Measurements from ENCODE around the gene SLC26A9.

SLC26A9 gene

GRCh38 chr1:205947024-205947423 is 3.8 kb upstream of the SLC26A9 start:
- no peak for DNase-seq (ENCODE audit: low spot score)

- peak; percentile 29 for DNase-seq (ENCODE audit: low spot score)
Measured at GRCh38 chr1:205945069-205945468, 1.8 kb upstream of the SLC26A9 start.

GRCh38 chr1:205944525-205944924 is 1.3 kb upstream of the SLC26A9 start:
- no peak for DNase-seq (ENCODE audit: low spot score)

GRCh38 chr1:205942631-205943159 is 561 bp downstream of the SLC26A9 start:
- no peak for DNase-seq (ENCODE audit: low spot score)

- DNase-seq (ENCODE audit: low spot score): no peak
Measured at GRCh38 chr1:205940710-205941109, 2.5 kb downstream of the SLC26A9 start.

- peak; percentile 33 for DNase-seq (ENCODE audit: low spot score)
Measured at GRCh38 chr1:205939690-205940330, 3.4 kb downstream of the SLC26A9 start.

GRCh38 chr1:205938682-205939081 is 4.6 kb downstream of the SLC26A9 start:
- no peak for DNase-seq (ENCODE audit: low spot score)

GRCh38 chr1:205936846-205937586 is 6.2 kb downstream of the SLC26A9 start:
- DNase-seq (ENCODE audit: low spot score): peak; percentile 29

- DNase-seq (ENCODE audit: low spot score): no peak
Measured at GRCh38 chr1:205936311-205936710, 6.9 kb downstream of the SLC26A9 start.

- DNase-seq (ENCODE audit: low spot score): no peak
Measured at GRCh38 chr1:205935869-205936268, 7.4 kb downstream of the SLC26A9 start.

GRCh38 chr1:205934788-205935187 is 8.5 kb downstream of the SLC26A9 start:
- no peak for DNase-seq (ENCODE audit: low spot score)

GRCh38 chr1:205933671-205934618 is 9.3 kb downstream of the SLC26A9 start:
- peak; percentile 63 for DNase-seq (ENCODE audit: low spot score)

GRCh38 chr1:205932776-205933175 is 10.5 kb downstream of the SLC26A9 start:
- no peak for DNase-seq (ENCODE audit: low spot score)

- DNase-seq (ENCODE audit: low spot score): no peak
Measured at GRCh38 chr1:205930799-205931281, 12.4 kb downstream of the SLC26A9 start.

- DNase-seq (ENCODE audit: low spot score): no peak
Measured at GRCh38 chr1:205930195-205930577, 13.1 kb downstream of the SLC26A9 start.

- DNase-seq (ENCODE audit: low spot score): no peak
Measured at GRCh38 chr1:205929496-205930194, 13.6 kb downstream of the SLC26A9 start.

- no peak for DNase-seq (ENCODE audit: low spot score)
Measured at GRCh38 chr1:205928317-205928716, 14.9 kb downstream of the SLC26A9 start.

- DNase-seq (ENCODE audit: low spot score): no peak
Measured at GRCh38 chr1:205927676-205928075, 15.6 kb downstream of the SLC26A9 start.

- no peak for DNase-seq (ENCODE audit: low spot score)
Measured at GRCh38 chr1:205927247-205927646, 16.0 kb downstream of the SLC26A9 start.

GRCh38 chr1:205926636-205927035 is 16.6 kb downstream of the SLC26A9 start:
- DNase-seq (ENCODE audit: low spot score): no peak

- no peak for DNase-seq (ENCODE audit: low spot score)
Measured at GRCh38 chr1:205926213-205926612, 17.0 kb downstream of the SLC26A9 start.

GRCh38 chr1:205925736-205926135 is 17.5 kb downstream of the SLC26A9 start:
- DNase-seq (ENCODE audit: low spot score): no peak
